WI38 (cell line): ENCODE measurements around the gene MPP2.

Experiments
- H3K4me3 ChIP-seq: 2 replicates; pipeline ENCODE4 v1.5.1; 2011; ENCODE audit warnings: low read depth, mild to moderate bottlenecking, control low read depth, low read length
- CTCF ChIP-seq: IDR thresholded peaks from 2 replicates; pipeline ENCODE4 v1.5.1; 2012; ENCODE audit warnings: low read depth, mild to moderate bottlenecking, control low read depth, low read length

Gene MPP2

GRCh38 chr17:43907998-43908721 is 824 bp upstream of the MPP2 start:
- no peak for TF ChIP-seq CTCF
- H3K4me3 ChIP-seq = peak overlapping the region; percentile 59

- no peak for TF ChIP-seq CTCF
- H3K4me3 ChIP-seq = peak overlapping the region; percentile 59
These were observed 348 bp downstream of the MPP2 start for GRCh38 chr17:43906951-43907424.

- H3K4me3 ChIP-seq = peak overlapping the region; percentile 59
- no peak for TF ChIP-seq CTCF
These were observed 1.1 kb downstream of the MPP2 start for GRCh38 chr17:43905985-43906852.

- H3K4me3 ChIP-seq = no peak overlapping the region
- no peak for TF ChIP-seq CTCF
These were observed 1.8 kb downstream of the MPP2 start for GRCh38 chr17:43905400-43905984.

GRCh38 chr17:43901861-43902589 is 5.3 kb downstream of the MPP2 start:
- TF ChIP-seq CTCF = no peak
- H3K4me3 ChIP-seq = no peak overlapping the region

- TF ChIP-seq CTCF = no peak
- peak overlapping the region; percentile 41 for H3K4me3 ChIP-seq
These were observed 6.2 kb downstream of the MPP2 start for GRCh38 chr17:43900858-43901754.
